H1 (cell line): ENCODE results near the gene GAK.

Source experiments
- CBX5 ChIP-seq: fragments of 300-800, 300-1000 bp; sonication (generic); IDR thresholded peaks from 2 replicates; pipeline ENCODE4 v1.7.1; 2016; ENCODE audit warnings: antibody characterized with exemption, low read length, low read depth
- CREB1 ChIP-seq: IDR thresholded peaks from 2 replicates; pipeline ENCODE4 v1.6.1; 2012; ENCODE audit warnings: inconsistent platforms
- CTCF ChIP-seq, 3 experiments: IDR thresholded peaks; 1 replicate in 2 of 3; 2 replicates in 1 of 3; pipeline versions ENCODE4 v1.5.1 to v1.6.1; 2011; ENCODE audit warnings: low read length in 3 of 3, mild to moderate bottlenecking in 3 of 3, inconsistent platforms in 2 of 3, low read depth in 1 of 3, moderate library complexity in 1 of 3; ENCODE audit not compliant: insufficient read depth in 1 of 3; ENCODE audit errors: control extremely low read depth in 1 of 3
- E2F6 ChIP-seq: IDR thresholded peaks from 2 replicates; pipeline ENCODE4 v1.6.1; 2012; ENCODE audit warnings: inconsistent platforms
- EZH2 ChIP-seq: fragments of 200-600 bp; sonication (generic); IDR thresholded peaks from 2 replicates; pipeline ENCODE4 v1.7.1; 2012; ENCODE audit warnings: low read depth, mild to moderate bottlenecking, moderate library complexity, low read length, inconsistent platforms; ENCODE audit not compliant: severe bottlenecking
- HDAC2 ChIP-seq, 2 experiments: fragments of 300-600 bp in 1 of 2; sonication (generic) in 1 of 2; IDR thresholded peaks; 2 replicates each; pipeline ENCODE4 v1.6.1; 2011 to 2012; ENCODE audit warnings: low read depth in 2 of 2, low read length in 2 of 2, mild to moderate bottlenecking in 2 of 2, moderate library complexity in 2 of 2, borderline replicate concordance in 1 of 2, inconsistent platforms in 1 of 2
- POLR2A ChIP-seq, 2 experiments: IDR thresholded peaks; 1 replicate in 1 of 2; 2 replicates in 1 of 2; pipeline ENCODE4 v1.6.1; 2011; ENCODE audit warnings: low read depth in 2 of 2, low read length in 2 of 2, mild to moderate bottlenecking in 2 of 2; ENCODE audit errors: control extremely low read depth in 1 of 2
- RAD21 ChIP-seq, 2 experiments: IDR thresholded peaks in 1 of 2; conservative IDR thresholded peaks in 1 of 2; 2 replicates each; pipeline ENCODE4 v1.6.1; 2011; ENCODE audit warnings: low read depth in 2 of 2, low read length in 2 of 2, improper control_type of control experiment in 1 of 2, inconsistent platforms in 1 of 2, mild to moderate bottlenecking in 1 of 2, moderate library complexity in 1 of 2
- RBBP5 ChIP-seq: IDR thresholded peaks from 2 replicates; pipeline ENCODE4 v1.7.1; 2012; ENCODE audit warnings: low read depth, mild to moderate bottlenecking, inconsistent platforms, low read length, moderate library complexity, borderline replicate concordance
- SIX5 ChIP-seq: IDR thresholded peaks from 2 replicates; pipeline ENCODE4 v1.6.1; 2011; ENCODE audit warnings: mild to moderate bottlenecking, low read depth, low read length
- SP1 ChIP-seq: IDR thresholded peaks from 2 replicates; pipeline ENCODE4 v1.6.1; 2011; ENCODE audit warnings: low read depth, low read length
- SRF ChIP-seq: IDR thresholded peaks from 2 replicates; pipeline ENCODE4 v1.6.1; 2011; ENCODE audit warnings: mild to moderate bottlenecking, low read depth, low read length, moderate library complexity
- TCF12 ChIP-seq: IDR thresholded peaks from 2 replicates; pipeline ENCODE4 v1.6.1; 2011; ENCODE audit warnings: low read depth, mild to moderate bottlenecking, low read length
- YY1 ChIP-seq: IDR thresholded peaks from 2 replicates; pipeline ENCODE4 v1.6.1; 2011; ENCODE audit warnings: low read depth, mild to moderate bottlenecking, low read length

- TF ChIP-seq CTCF (IDR thresholded peaks at IDR 0.05; ENCODE audit: control extremely low read depth in 1 of 3, insufficient read depth in 1 of 3, low read depth in 1 of 3, low read length in 3 of 3) (no peak), POLR2A (IDR thresholded peaks at IDR 0.05; ENCODE audit: control extremely low read depth in 1 of 2, low read depth in 2 of 2, low read length in 2 of 2) (no peak), RBBP5 (no peak), HDAC2 (IDR thresholded peaks at IDR 0.05; ENCODE audit: borderline replicate concordance in 1 of 2, low read depth in 2 of 2, low read length in 2 of 2) (no peak), SRF (no peak), EZH2 (no peak), RAD21 (IDR thresholded peaks at IDR 0.05 in 1 of 2, conservative IDR thresholded peaks at IDR 0.05 in 1 of 2; ENCODE audit: low read depth in 2 of 2, low read length in 2 of 2) (no peak), E2F6 (no peak), SP1 (no peak), SIX5 (no peak), TCF12 (no peak), CBX5 (no peak), YY1 (no peak), CREB1 (no peak)
Measured at GRCh38 chr4:814312-814850, 117.7 kb downstream of the GAK start.
